ENCODE data around the gene CLCC1. TPM values are rescaled to one million over a fixed set of nuclear protein-coding genes. Genes with fewer than 3 reads are reported as not detected.

CLCC1 gene
- total RNA-seq, 2 experiments from 2014 or later = 14.3 to 15.2 TPM

GRCh38 chr1:108972951-108973350 is 9.7 kb upstream of the CLCC1 start:
- Mint-ChIP-seq H3K27ac (no peak overlapping the region), H3K4me1 (ENCODE audit: low read depth) (no peaks in the 10 kb centered on the region), H3K4me3 (no peak overlapping the region), H3K27me3 (no peaks in the 10 kb centered on the region), H3K36me3 (ENCODE audit: low read depth) (peaks cover 11% of the 10 kb centered on the region), H3K9me3 (no peaks in the 10 kb centered on the region)
- DNase-seq (no peak), ATAC-seq (no peak)
- intact Hi-C loops (cut with micrococcal nuclease) = no loop called here
- no peak for TF ChIP-seq CTCF (IDR thresholded peaks at IDR 0.05)
- POLR2A ChIA-PET = no interaction called here
- CTCF ChIA-PET = no interaction called here

GRCh38 chr1:108969346-108969745 is 6.1 kb upstream of the CLCC1 start:
- ATAC-seq (no peak), DNase-seq (no peak)
- intact Hi-C loops (cut with micrococcal nuclease) = loop anchor here (10.0 kb wide), 1 partner anchor 145 kb away; the partner anchor contains the start of gene ELAPOR1
- no peak overlapping the region for H3K4me3 Mint-ChIP-seq
- peaks cover 9% of the 10 kb centered on the region for H3K36me3 Mint-ChIP-seq (ENCODE audit: low read depth)
- no peaks in the 10 kb centered on the region for H3K9me3 Mint-ChIP-seq
- H3K27ac Mint-ChIP-seq = no peak overlapping the region
- ChIA-PET POLR2A (no interaction called here), CTCF (interaction anchor here (1.0 kb wide), 1 partner anchor 43 kb away, joined by 3 read pairs; no protein-coding TSS in a partner anchor)
- H3K27me3 Mint-ChIP-seq = no peaks in the 10 kb centered on the region
- TF ChIP-seq CTCF (IDR thresholded peaks at IDR 0.05) = no peak
- H3K4me1 Mint-ChIP-seq (ENCODE audit: low read depth) = no peaks in the 10 kb centered on the region

GRCh38 chr1:108962681-108963051 is 618 bp downstream of the CLCC1 start:
- peak overlapping the region; percentile 81 for H3K4me3 Mint-ChIP-seq
- no peaks in the 10 kb centered on the region for H3K9me3 Mint-ChIP-seq
- DNase-seq (peak; percentile 58), ATAC-seq (no peak)
- H3K36me3 Mint-ChIP-seq (ENCODE audit: low read depth) = peaks cover 22% of the 10 kb centered on the region
- POLR2A ChIA-PET = interaction anchor here (0.7 to 2.6 kb wide), 9 partner anchors 12 to 270 kb away, joined by 3 to 19 read pairs (median 3); partner anchors contain the start of gene WDR47
- peaks cover 31% of the 10 kb centered on the region for H3K4me1 Mint-ChIP-seq (ENCODE audit: low read depth)
- CTCF ChIA-PET = interaction anchor here (0.6 to 1.1 kb wide), 3 partner anchors 10 to 34 kb away, joined by 3 read pairs; no protein-coding TSS in a partner anchor
- peak overlapping the region; percentile 85 for H3K27ac Mint-ChIP-seq
- TF ChIP-seq CTCF (IDR thresholded peaks at IDR 0.05) = no peak
- peaks cover 2% of the 10 kb centered on the region for H3K27me3 Mint-ChIP-seq
- intact Hi-C loops (cut with micrococcal nuclease) = loop anchor here (10.0 kb wide), 1 partner anchor 152 kb away; the partner anchor contains the start of gene ELAPOR1

- H3K27ac Mint-ChIP-seq = peak overlapping the region; percentile 85
- H3K36me3 Mint-ChIP-seq (ENCODE audit: low read depth) = peaks cover 25% of the 10 kb centered on the region
- TF ChIP-seq CTCF (IDR thresholded peaks at IDR 0.05) = no peak
- peaks cover 2% of the 10 kb centered on the region for H3K27me3 Mint-ChIP-seq
- peak overlapping the region; percentile 81 for H3K4me3 Mint-ChIP-seq
- peaks cover 38% of the 10 kb centered on the region for H3K4me1 Mint-ChIP-seq (ENCODE audit: low read depth)
- DNase-seq (no peak), ATAC-seq (no peak)
- no peaks in the 10 kb centered on the region for H3K9me3 Mint-ChIP-seq
- intact Hi-C loops (cut with micrococcal nuclease) = loop anchor here (10.0 kb wide), 1 partner anchor 153 kb away; the partner anchor contains the start of gene ELAPOR1
- CTCF ChIA-PET = interaction anchor here (0.7 to 1.0 kb wide), 2 partner anchors 19 to 151 kb away, joined by 3 read pairs; no protein-coding TSS in a partner anchor
- POLR2A ChIA-PET = interaction anchor here (1.1 to 2.6 kb wide), 6 partner anchors 42 to 269 kb away, joined by 3 to 19 read pairs (median 3); no protein-coding TSS in a partner anchor
These were observed 1.4 kb downstream of the CLCC1 start for GRCh38 chr1:108961752-108962486.

GRCh38 chr1:108961198-108961597 is 2.1 kb downstream of the CLCC1 start:
- peaks cover 45% of the 10 kb centered on the region for H3K4me1 Mint-ChIP-seq (ENCODE audit: low read depth)
- no peak for TF ChIP-seq CTCF (IDR thresholded peaks at IDR 0.05)
- intact Hi-C loops (cut with micrococcal nuclease) = loop anchor here (10.0 kb wide), 1 partner anchor 154 kb away; the partner anchor contains the start of gene ELAPOR1
- ChIA-PET CTCF (interaction anchor here (1.0 kb wide), 1 partner anchor 152 kb away, joined by 3 read pairs; no protein-coding TSS in a partner anchor), POLR2A (interaction anchor here (1.1 to 2.6 kb wide), 4 partner anchors 42 to 231 kb away, joined by 3 to 19 read pairs (median 4); no protein-coding TSS in a partner anchor)
- H3K36me3 Mint-ChIP-seq (ENCODE audit: low read depth) = peaks cover 25% of the 10 kb centered on the region
- H3K27me3 Mint-ChIP-seq = peaks cover 2% of the 10 kb centered on the region
- H3K4me3 Mint-ChIP-seq = no peak overlapping the region
- no peaks in the 10 kb centered on the region for H3K9me3 Mint-ChIP-seq
- no peak overlapping the region for H3K27ac Mint-ChIP-seq
- DNase-seq (peak; percentile 55), ATAC-seq (no peak)
